Breast epithelium (tissue), 4 donors: ENCODE results near the gene APOL1. TPM values are rescaled to one million over a fixed set of nuclear protein-coding genes. Genes with fewer than 3 reads are reported as not detected.

ENCODE experiments used
- DNase-seq, 2 donors: peaks; one replicate each; pipeline ENCODE4 v3.0.0-alpha.2; 2019; ENCODE audit warnings: low spot score in 2 of 2
- H3K27ac ChIP-seq, 2 donors: fragments of 200-600 bp; sonication (generic) in 1 of 2; one replicate each; pipeline ENCODE4 v1.5.1; 2016 to 2019; ENCODE audit warnings: mild to moderate bottlenecking in 1 of 2
- H3K27me3 ChIP-seq, 2 donors: fragments of 200-600 bp; sonication (generic) in 1 of 2; one replicate each; pipeline versions ENCODE4 v1.5.1 to v1.6.0; 2017 to 2019; ENCODE audit warnings: control low read depth in 1 of 2, mild to moderate bottlenecking in 1 of 2
- H3K36me3 ChIP-seq: fragments of 200-600 bp; one replicate; pipeline ENCODE4 v1.5.1; 2019
- H3K4me1 ChIP-seq, 2 donors: fragments of 200-600 bp; sonication (generic); one replicate each; pipeline ENCODE4 v1.5.1; 2016 to 2019; ENCODE audit warnings: control low read depth in 1 of 2
- H3K4me3 ChIP-seq, 3 donors: fragments of 200-600 bp; sonication (generic); 1 replicate in 2 of 3; 2 replicates in 1 of 3; pipeline ENCODE4 v1.5.1; 2016 to 2019; ENCODE audit warnings: mild to moderate bottlenecking in 3 of 3, moderate library complexity in 2 of 3
- H3K9me3 ChIP-seq, 2 donors: fragments of 200-600 bp; sonication (generic) in 1 of 2; one replicate each; pipeline ENCODE4 v1.5.1; 2016 to 2019; ENCODE audit warnings: control low read depth in 1 of 2
- POLR2A ChIP-seq: fragments of 450-650 bp; IDR thresholded peaks from one replicate; pipeline ENCODE4 v1.6.1; 2016; ENCODE audit warnings: antibody characterized with exemption, mild to moderate bottlenecking, moderate library complexity
- POLR2AphosphoS5 ChIP-seq, 3 donors: sonication (generic); formaldehyde crosslinking; IDR thresholded peaks; one replicate each; pipeline ENCODE4 v1.6.1; 2017; ENCODE audit warnings: antibody characterized with exemption in 3 of 3
- intact Hi-C: fragments of 100-400 bp; cut with DNase I; formaldehyde crosslinking; loops from one replicate; pipeline ENCODE4 v1.15.1; 2023; ENCODE audit warnings: low total_unique reads
- total RNA-seq, 3 donors: library from RNA; depleted of rRNA; stranded (reverse); fragments of >200 nt; gene quantifications; one replicate each; pipeline ENCODE4 v1.1.0, GENCODE V29; 2016
- TF ChIP-seq, protein P1 (sequence below), 3 donors: fragments of 450-650 bp; IDR thresholded peaks; one replicate each; pipeline ENCODE4 v1.5.1; 2016 to 2017; ENCODE audit warnings: antibody characterized with exemption in 3 of 3, mild to moderate bottlenecking in 3 of 3, moderate library complexity in 3 of 3

The APOL1 gene
- total RNA-seq, 3 donors from 2014 or later = 5.9 to 38.3 (median 22.2) TPM

- DNase-seq = no peak
- Histone ChIP-seq H3K4me1 (no peaks in the 10 kb centered on the region), H3K27me3 (no peaks in the 10 kb centered on the region), H3K9me3 (no peaks in the 10 kb centered on the region), H3K36me3 (peaks cover 17% of the 10 kb centered on the region), H3K27ac (peak overlapping the region in 1 of 2 donors; percentile 32), H3K4me3 (no peak overlapping the region)
- no peak for TF ChIP-seq POLR2AphosphoS5 (IDR thresholded peaks at IDR 0.05)
- no peak for TF ChIP-seq POLR2A
- TF ChIP-seq, protein P1, sequence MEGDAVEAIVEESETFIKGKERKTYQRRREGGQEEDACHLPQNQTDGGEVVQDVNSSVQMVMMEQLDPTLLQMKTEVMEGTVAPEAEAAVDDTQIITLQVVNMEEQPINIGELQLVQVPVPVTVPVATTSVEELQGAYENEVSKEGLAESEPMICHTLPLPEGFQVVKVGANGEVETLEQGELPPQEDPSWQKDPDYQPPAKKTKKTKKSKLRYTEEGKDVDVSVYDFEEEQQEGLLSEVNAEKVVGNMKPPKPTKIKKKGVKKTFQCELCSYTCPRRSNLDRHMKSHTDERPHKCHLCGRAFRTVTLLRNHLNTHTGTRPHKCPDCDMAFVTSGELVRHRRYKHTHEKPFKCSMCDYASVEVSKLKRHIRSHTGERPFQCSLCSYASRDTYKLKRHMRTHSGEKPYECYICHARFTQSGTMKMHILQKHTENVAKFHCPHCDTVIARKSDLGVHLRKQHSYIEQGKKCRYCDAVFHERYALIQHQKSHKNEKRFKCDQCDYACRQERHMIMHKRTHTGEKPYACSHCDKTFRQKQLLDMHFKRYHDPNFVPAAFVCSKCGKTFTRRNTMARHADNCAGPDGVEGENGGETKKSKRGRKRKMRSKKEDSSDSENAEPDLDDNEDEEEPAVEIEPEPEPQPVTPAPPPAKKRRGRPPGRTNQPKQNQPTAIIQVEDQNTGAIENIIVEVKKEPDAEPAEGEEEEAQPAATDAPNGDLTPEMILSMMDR (IDR thresholded peaks at IDR 0.05) = no peak
- intact Hi-C loops = no loop called here
These were observed 53.3 kb downstream of the APOL1 start for GRCh38 chr22:36306227-36306626.

DNA sequence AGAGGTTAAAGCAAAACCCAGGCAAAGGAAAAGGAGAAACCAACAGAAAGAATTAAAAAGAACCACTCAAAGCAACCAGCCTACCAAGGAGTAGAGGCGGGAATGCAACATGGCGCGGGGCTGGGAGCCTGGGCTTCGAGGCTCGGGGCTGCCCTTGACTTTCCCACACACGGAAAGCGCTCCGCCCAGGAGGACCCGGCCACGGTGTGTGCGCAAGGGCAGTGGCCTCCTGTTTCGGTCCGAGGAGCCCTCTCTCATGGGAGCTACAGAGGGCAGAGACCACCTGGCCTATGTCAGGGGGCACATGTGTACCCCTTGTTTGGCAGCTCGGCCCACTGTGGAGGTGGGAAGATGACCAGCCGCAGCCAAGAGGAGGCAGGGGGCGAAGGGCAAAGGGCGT, 55.9 kb downstream of the APOL1 start:
- H3K4me3 ChIP-seq = no peak overlapping the region
- TF ChIP-seq POLR2A (no peak), POLR2AphosphoS5 (IDR thresholded peaks at IDR 0.05) (no peak)
- TF ChIP-seq, protein P1 (IDR thresholded peaks at IDR 0.05) = no peak
- intact Hi-C loops = no loop called here
- H3K27ac ChIP-seq = peak overlapping the region in 1 of 2 donors; percentile 17
- H3K36me3 ChIP-seq = peaks cover 32% of the 10 kb centered on the region
- H3K9me3 ChIP-seq = no peaks in the 10 kb centered on the region
- no peaks in the 10 kb centered on the region for H3K27me3 ChIP-seq
- DNase-seq = no peak
- no peaks in the 10 kb centered on the region for H3K4me1 ChIP-seq

DNA sequence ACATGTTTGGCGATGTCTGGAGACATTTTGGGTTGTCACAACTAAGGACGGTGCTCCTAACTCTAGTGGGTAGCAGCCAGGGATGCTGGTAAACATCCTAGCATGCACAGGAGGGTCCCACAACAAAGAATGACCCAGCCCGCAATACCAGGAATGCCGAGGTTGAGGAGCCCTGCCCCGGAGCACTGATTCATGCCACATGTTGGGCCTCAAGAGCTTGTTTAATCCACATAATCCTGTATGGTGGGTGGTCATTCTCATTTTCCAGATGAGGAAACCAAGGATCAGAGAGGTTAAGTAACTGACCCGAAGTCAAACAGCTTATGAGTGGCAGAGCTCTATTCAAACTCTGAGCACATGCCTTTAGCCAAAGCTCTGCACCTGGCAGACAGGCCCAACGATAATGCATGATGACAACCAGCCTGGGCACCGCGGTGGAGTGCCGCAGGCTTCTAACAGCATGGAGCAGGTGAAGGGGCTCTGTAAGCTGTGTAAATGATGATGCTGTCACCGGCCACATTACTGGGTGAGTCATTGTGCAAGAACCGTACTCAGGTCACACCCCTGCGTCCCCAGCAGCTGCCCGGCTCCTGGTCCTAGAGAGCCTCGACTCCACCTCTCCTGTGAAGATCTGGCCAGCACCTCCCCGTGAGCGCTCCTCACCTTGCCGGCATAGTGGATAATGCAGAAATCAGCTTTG, 58.6 kb downstream of the APOL1 start:
- Histone ChIP-seq H3K9me3 (no peaks in the 10 kb centered on the region), H3K4me1 (no peaks in the 10 kb centered on the region), H3K36me3 (peaks cover 35% of the 10 kb centered on the region), H3K27ac (no peak overlapping the region), H3K27me3 (no peaks in the 10 kb centered on the region), H3K4me3 (no peak overlapping the region)
- intact Hi-C loops = no loop called here
- no peak for DNase-seq
- TF ChIP-seq, protein P1 (IDR thresholded peaks at IDR 0.05) = no peak
- TF ChIP-seq POLR2A = no peak

DNA sequence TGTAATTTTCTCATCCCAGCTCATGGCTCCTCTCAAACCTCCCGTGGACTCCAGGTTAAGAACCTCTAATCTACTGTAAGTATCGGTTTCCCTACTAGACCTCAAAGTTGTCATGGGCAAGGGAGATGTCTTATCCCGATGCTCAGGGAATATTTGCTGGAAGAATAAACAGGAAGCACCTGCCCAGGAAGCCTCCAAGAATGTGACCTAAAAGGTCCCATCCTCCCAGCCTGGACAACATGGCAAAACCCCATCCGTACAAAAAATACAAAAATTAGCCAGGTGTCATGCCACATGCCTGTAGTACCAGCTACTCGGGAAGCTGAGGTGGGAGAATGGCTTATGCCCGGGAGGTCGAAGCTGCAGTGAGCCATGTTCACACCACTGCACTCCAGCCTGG, 62.4 kb downstream of the APOL1 start:
- H3K9me3 ChIP-seq = no peaks in the 10 kb centered on the region
- H3K4me1 ChIP-seq = no peaks in the 10 kb centered on the region
- H3K27me3 ChIP-seq = no peaks in the 10 kb centered on the region
- intact Hi-C loops = no loop called here
- no peak for DNase-seq
- no peak overlapping the region for H3K4me3 ChIP-seq
- no peak overlapping the region for H3K27ac ChIP-seq
- H3K36me3 ChIP-seq = peaks cover 37% of the 10 kb centered on the region
- TF ChIP-seq POLR2A (no peak), POLR2AphosphoS5 (IDR thresholded peaks at IDR 0.05) (no peak)
- TF ChIP-seq, protein P1 (IDR thresholded peaks at IDR 0.05) = no peak

DNA sequence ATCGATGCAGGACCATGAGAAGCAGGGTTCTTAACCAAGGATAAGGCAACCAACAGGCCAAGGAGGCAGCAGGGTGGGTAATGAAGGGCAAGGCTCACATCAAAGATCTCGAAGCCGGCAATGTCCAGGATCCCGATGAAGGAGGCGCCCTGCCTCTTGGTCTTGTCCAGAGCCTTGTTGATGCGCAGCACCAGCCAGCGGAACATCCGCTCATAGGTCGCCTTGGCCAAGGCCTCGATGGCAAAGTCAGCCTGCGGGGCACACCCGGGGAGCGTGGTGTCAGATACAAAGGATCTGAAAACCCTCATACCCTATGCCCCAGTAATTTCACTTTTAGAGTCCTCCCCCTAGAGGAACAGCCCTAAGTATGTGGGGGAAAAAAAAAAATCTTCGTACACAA, 63.5 kb downstream of the APOL1 start:
- TF ChIP-seq, protein P1 (IDR thresholded peaks at IDR 0.05) = no peak
- TF ChIP-seq POLR2AphosphoS5 (IDR thresholded peaks at IDR 0.05) (peak in 1 of 3 donors; percentile 13), POLR2A (no peak)
- Histone ChIP-seq H3K9me3 (no peaks in the 10 kb centered on the region), H3K4me1 (no peaks in the 10 kb centered on the region), H3K27me3 (no peaks in the 10 kb centered on the region), H3K27ac (peak overlapping the region; percentile 7 to 26), H3K36me3 (peaks cover 35% of the 10 kb centered on the region), H3K4me3 (no peak overlapping the region)
- no peak for DNase-seq
- intact Hi-C loops = no loop called here

Other genes with a start within 250 kb of the APOL1 start
- 10 to 100 TPM; 63.4 to 97.3 (median 85.5) TPM for gene RBFOX2, start 224.3 kb upstream of the APOL1 start, total RNA-seq
- 100 to 1,000 TPM in 2 of 3 donors, 10 to 100 TPM in 1; 46.5 to 130 (median 101) TPM for gene APOL3, start 92.4 kb upstream of the APOL1 start, total RNA-seq
- 10 to 100 TPM in 2 of 3 donors, 1 to 10 TPM in 1; 4.9 to 41.3 (median 15.0) TPM for gene APOL4, start 51.3 kb upstream of the APOL1 start, total RNA-seq
- 100 to 1,000 TPM in 1 of 3 donors, 10 to 100 TPM in 2; 50.4 to 112 (median 73.8) TPM for gene APOL2, start 13.6 kb upstream of the APOL1 start, total RNA-seq
- 100 to 1,000 TPM; 169 to 392 (median 268) TPM for gene MYH9, start 134.8 kb downstream of the APOL1 start, total RNA-seq
- gene TXN2, start 228.5 kb downstream of the APOL1 start, total RNA-seq = 10 to 100 TPM; 52.3 to 71.1 (median 58.1) TPM